IPS DF 4.7 (cell line): ENCODE results near the gene TEX36.
A peak's percentile ranks its signal among the peaks of the same experiment; 100 is the strongest.
"Not testable (repeated sequence)": the region's sequence is repeated elsewhere in the genome, so short reads cannot be mapped to it uniquely, and the experiment has no call there.

ENCODE experiments used
- DNase-seq: peaks from one replicate; pipeline ENCODE4 v3.0.0-alpha.2; 2013; ENCODE audit warnings: low spot score; ENCODE audit errors: extremely low read depth

TEX36 gene, protein sequence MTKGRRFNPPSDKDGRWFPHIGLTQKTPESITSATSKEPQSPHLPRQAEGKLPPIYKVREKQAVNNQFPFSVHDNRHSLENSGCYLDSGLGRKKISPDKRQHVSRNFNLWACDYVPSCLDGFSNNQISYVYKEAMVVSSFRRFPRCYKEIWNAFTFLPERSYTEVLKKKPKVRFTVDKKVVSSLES

DNA sequence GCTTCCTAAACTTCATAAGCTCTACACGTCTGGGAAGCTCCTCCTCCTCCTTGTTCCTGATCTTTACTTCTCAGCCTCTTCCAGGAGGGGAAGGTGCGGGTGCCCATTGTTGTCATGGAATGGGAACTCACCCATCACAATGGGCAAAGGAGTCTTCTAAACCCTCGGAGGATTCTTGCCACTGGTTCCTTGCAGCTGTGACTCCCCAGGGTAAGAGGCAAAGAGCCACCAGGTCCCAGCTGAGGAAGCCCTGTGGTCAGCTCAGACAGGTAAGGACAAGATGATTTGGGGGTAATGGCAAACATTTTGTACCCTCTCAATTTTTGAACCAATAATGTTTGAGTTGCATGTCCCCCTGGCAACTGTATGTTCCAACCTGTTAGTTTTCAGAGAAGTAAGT, at the start of gene TEX36:
TSS of gene TEX36 (minus strand) at position 101 of the 400 bp plus-strand sequence. CDS start 174 bp downstream, outside the sequence.
- no peak for DNase-seq

DNA sequence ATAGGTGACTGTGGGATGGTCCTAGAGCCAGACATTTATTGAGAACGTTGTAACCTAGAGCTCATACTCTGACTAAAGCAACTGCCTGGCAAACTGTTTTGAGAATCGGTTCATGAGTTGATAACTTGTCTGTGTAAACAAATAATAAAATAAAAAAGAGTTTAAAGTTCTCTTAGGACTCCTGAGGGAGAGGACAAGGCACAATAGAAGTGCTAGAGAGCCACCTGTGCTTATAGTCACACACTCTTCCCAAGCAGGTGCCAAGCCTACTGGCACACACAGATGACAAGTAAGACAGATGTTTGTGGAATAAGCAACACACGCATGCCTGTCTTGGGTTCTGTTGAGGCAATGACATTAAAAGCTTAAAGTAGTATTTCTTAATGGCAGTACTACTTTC, 44.5 kb upstream of the TEX36 start:
- DNase-seq: no peak

DNA sequence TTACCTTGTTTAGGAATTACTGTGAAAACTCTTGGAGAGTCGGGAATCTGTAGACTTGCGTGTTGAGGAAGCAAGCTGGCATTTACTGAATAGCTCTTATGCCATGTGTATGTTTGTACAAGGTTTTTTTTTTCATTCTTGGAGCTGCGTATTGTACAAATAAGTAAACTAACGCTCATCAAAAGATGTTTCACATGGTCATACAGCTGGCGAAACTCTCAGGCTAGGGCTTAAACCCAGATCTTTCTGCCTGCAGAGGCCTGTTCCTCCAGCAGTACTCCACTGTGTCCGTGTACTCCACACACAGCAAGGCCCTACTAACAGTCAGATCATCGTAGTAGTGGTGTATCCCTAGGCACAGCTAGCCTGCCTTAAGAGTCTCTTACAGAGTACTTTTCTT, 44.0 kb upstream of the TEX36 start:
- DNase-seq: no peak

DNA sequence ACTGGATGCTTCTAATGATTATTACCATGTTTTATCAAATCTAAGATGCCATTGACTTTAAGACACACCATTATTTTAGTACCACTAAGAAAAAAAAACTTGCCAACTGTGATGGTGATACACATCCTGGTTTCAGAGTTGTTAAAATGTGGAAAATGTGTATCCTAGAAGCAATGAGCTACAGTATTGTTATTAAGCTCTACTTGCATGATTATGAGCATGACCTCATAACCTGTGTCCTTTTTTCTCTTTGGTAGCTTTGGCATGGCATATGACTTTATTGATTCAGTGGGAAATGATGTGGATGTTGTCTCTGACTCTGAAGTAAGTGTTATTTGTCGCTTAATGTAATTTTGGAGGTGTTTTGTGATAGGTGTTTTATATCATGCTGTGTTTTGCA, 39.8 kb upstream of the TEX36 start:
- no peak for DNase-seq

DNA sequence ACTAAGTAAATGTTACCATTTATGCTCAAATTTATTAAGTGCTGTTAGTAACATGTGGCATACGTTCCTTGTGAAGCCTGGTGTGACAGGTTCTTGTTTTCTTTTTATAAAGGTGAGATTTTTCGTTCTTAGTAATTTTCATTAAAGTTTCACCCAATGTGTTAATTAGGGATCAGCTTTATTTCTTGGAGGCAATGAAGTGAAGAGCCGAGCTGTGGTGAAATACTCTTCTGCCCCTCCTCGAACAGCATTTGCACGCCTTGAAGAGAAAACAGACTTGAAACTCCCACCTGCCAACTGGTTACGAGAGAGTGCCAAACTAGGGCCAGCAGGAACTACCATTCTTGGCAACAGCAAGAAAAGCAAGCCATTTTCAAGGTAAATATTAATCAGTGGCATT, 38.1 kb upstream of the TEX36 start:
- DNase-seq: no peak

DNA sequence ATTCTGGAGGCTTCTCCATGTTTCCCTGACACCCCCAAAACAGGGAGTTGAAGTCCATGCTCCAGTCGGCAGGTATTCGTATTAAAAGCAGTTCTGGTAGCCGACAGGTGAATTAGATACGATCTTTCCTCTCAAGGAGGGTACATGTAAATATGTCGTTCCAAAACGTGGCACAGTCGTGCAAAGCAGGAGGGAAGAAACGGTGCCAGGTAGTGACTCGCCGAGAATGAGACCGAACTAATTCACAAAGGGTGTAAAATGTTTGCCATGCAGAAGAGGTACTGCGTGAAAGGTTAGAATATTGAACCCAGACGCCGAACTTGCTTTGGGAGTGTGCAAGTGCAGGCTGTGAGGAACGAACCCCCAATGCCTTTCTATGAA, 37.0 kb upstream of the TEX36 start:
- no peak for DNase-seq

DNA sequence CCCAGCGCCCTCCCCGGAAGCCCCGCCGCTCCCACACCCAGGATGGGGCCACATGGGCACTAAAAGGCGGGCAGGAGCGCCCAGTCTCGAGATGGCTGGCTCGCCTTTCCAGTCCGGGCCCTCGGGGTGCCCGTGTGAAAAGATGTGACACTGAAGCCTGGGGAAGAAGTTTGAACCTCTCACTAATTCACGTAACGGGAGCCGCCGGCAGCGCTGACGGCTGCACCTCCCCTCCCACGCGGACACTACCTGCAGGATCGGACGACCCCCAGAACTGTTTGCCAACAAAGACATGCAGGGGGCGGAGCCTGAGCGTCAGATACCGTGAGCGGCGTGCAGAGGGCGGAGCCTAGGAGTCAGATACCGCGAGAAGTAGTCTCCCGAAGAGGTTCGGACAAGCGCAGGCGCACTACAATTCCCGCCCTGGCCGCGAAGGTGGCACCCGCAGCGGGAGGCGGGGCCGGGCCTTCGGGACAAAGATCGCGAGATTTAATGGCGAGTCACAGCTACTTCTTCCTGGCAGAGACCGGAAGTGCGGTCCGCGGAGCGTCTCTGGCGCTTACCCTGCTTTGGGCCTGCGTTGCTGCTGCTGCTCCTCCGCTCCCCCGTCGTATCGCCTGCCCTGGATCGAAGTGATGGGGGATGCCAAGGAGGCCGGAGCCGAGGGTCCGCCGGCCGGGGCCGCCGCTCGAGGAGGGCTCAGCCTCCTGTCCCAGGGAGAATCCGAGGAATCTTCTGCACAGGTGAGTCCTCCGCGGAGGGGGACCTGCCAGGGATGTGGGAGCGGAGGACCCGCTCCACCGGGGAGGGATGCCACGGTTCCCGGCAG, 36.4 kb upstream of the TEX36 start, which contains the start of gene EDRF1:
TSS of gene EDRF1 (plus strand) at position 537 of the 829 bp plus-strand sequence. CDS start at position 636, 99 bp downstream.
- peak; percentile 95 for DNase-seq

DNA sequence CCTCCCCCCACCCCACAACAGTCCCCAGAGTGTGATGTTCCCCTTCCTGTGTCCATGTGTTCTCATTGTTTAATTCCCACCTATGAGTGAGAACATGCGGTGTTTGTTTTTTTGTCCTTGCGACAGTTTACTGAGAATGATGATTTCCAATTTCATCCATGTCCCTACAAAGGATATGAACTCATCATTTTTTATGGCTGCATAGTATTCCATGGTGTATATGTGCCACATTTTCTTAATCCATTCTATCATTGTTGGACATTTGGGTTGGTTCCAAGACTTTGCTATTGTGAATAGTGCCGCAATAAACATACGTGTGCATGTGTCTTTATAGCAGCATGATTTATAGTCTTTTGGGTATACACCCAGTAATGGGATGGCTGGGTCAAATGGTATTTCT, 31.8 kb upstream of the TEX36 start:
- DNase-seq: not testable (repeated sequence)

DNA sequence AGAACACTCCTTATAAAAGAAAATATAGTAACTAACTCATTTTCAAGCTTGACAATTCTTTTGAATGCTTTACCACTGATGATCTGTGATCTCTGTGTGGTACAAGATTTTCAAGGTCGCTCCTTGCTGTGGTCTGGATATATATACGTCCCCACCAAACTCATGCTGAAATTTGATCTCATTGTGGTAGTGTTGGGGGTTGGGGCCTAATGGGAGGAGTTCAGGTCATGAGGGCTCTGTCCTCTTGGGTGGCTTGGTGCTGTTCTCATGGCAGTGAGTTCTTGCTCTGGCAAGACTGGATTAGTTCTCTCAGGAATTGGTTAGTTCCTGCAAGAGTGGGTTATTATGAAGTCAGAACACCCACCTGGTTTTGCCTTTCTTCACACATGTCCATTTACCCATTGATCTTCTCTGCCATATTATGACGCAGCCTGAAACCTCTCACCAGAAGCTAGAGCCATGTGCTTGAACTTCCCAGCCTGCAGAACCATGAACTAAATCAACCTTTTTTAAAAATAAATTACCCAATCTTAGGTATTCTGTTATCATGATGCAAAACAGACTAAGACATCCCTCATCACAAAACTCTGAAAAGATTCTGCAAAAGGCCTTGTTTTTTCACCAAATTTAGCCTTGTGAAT, 28.3 kb upstream of the TEX36 start:
- DNase-seq: no peak

DNA sequence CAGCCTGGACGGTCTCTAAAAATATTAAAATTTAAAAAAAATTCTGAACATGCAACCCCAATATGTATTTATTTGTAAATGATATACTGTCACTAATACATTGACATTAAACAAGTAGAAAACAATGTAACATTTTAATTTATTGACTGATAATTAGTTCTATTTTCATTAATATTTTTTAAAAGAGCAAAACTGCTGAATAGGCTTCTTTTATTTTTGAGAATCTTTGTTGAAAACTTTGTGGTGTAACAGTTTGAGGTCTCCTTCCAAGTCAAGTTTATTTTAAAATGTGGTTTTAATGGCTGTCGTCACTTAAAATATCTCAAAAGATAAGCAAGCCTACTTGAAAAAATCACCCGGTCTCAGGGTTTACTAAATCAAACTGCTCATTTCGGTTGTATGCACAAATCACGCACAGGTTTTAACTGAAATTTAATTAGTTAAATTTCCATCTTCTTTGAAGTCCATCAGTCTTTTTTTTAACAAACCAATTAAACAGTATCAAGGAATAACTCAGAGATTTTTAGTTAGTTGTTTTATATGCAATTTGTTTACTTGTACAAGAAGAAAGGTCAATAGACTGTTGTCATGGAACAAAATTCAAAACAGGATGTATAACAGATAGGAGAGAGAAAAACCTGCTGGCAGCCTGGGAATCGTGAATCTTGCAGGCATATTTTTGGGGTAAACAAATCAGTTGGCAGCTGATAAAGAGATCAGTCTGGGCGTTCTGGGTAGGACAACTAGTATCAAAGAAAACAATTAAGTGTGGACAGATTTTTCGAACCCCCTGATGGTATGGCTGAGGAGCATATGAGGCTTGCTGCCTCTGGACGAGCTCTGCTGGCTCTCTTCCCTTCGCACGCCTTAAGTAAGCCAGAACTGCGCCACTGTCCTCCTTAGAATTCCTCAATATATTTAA, 26.9 kb upstream of the TEX36 start:
- DNase-seq: no peak

DNA sequence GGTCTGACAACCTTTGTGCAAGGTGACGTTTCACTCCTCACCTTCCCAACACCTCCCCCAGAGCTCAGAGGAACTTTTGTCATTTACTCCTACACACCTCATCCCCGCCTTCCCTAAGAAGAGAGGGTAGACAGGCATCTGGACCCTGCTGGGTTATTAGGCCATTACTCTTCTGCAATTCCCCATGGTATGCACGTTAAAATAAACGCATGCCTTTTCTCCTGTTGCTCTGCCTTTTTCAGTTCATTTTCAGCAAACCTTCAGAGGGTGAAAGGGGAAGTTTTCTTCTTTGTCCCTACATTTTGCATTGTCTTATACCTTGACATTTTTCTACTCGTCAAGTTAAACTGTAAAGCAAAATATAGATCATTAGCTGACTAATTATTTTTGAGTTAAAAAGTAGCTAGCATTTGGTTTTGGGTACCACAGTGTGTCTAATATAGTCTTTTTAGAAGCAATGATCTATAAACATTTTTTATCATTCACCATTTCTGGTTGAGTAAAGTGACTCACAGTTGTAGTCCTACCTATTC, 26.1 kb upstream of the TEX36 start:
- DNase-seq: no peak

DNA sequence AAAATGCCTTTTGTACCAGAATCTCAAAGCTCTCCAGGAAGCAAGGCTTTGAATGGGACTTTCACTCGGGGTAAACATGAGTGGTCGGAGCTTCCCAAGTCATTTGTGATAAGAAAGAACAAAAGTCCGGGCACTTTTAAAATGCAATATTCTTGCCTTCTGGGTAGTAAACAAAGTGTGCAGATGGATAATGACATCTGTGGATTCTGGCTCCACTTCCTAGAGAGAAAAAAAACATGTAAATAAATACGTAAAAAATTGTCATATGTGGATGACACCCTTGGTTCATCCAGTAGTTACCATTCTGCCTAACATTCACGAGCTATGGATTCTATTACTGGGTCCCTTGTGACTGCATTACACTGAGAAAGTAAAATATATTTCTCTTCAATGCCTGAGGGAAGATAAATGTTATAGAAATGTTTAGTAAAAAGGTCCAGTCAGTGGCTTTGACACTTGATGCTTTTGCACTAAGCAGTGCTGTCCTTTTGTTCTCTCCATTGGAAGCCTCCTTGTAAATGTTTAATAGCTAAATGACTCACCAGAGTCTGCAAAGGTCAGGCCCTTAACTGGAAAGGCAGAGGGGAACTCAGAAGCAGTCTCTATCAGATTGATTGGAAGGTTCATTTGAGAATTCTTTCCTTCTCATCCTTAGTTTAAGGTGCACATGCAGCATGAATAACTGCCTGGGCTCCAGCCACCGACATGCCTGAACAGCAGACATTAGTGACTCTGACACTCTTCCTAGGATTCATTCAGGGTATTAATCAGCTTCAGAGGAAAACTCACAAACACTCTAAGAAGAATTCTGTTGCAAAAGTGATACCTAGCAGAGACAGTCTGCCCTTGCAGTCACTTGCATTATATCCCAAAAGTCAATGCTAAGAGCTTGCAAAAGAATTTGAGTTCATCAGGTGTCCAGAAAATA, 24.8 kb upstream of the TEX36 start:
- no peak for DNase-seq

DNA sequence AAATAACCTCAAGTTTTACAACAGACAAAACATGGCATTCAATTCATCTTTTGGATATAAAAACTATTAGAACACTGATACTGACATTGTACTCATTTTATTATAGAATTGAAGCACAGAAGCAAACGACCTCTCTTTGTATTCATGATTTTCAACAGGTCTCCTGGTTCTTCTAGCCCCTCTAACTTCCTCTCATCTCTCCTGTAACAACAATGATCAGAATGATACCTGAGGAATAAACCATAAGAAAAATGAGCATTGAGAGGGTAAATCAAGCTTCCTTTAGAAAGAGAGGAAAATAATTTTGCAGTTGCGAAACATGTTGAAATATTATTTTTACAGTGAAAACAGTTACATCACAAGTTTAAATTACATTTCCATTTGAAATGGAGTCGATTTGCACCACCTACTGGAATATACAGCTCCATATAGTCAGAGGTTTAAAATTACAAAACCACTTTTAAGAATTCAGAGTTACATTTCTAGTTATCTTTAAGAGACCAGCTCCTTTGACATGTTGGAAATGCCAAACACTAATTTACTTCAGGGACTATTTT, 17.5 kb upstream of the TEX36 start:
- DNase-seq: no peak

DNA sequence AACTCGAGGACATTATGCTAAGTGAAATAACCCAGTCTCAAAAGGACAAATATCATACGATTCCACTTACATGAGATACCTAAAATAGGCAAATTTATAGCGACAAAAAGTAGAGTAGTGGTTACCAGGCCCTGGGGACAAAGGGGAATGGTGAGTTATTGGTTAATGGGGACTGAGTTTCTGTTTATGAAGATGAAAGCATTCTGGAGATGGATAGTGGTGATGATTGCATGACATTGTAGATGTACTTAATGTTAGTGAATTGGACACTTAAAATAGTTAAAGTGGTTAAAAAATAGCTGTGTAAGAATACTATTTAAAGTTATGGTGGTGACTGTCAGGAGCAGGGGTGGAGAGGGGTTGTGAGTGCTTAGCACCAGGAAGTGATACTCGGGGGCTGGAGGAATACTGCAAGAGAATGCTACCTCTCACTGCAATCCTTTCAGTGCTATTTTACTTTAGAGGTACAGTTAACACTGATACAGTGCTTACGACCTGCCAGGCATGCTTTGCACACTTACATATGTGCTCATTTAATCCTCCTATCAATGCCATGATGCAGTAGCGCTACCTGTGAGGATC, 16.7 kb upstream of the TEX36 start:
- no peak for DNase-seq

DNA sequence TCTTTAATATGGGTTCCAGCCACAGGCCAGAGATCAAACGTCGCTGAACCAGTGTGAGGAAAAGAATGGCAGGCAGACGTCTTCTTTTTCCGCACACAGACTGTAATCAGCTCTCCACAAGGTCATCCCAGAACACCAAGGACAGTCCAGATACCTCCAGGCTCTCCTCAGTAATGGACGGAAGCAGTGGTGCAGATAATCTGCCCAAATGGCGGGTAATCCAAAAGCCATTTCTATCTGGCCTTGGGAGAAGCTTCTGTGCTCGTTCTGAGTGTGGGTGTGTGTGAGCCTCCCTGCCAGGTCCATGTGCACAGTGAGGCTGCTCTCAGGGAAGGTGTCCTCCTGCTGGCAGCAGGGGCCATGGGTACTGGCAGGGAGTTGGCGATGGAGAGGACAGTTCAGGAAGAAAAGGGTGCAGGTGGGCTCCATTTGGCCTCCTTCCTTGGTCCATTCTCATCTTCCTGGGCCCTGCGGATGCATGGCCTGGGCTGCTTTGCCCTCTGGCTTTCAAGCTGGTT, 15.6 kb upstream of the TEX36 start:
- no peak for DNase-seq

DNA sequence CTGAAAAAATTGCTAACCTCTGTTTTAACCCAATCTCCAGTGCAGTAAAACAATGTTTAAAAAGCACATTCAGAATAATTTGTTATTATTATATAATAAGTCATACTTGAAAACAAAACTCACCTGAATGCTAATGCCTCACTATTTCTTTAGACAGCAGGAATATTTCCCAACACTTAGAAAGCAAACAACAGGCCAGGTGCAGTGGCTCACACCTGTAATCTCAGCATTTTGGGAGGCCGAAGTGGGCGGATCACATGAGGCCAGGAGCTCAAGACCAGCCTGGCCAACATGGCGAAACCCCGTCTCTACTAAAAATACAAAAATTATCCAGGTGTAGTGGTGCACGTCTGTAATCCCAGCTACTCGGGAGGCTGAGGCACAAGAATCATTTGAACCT, 13.9 kb upstream of the TEX36 start:
- not testable (repeated sequence) for DNase-seq

DNA sequence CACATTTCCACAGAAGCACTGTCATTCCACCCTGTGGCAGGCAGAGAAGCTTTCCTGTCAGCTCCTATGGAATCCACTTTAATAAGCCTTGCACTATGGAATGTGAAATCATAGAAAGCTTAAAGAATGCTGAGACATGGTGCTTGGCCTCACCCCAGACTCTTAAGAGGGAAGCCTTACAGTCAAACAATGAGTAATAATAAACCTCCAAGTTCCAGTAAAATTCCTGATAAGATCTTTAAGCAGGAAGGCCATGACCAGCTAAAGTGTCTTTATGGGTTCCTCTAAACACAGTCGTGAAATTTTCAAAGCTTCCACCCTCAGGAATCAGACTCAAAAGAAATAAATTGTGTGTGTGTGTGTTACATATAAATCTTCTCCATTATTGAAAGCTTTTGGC, 11.9 kb upstream of the TEX36 start:
- no peak for DNase-seq

DNA sequence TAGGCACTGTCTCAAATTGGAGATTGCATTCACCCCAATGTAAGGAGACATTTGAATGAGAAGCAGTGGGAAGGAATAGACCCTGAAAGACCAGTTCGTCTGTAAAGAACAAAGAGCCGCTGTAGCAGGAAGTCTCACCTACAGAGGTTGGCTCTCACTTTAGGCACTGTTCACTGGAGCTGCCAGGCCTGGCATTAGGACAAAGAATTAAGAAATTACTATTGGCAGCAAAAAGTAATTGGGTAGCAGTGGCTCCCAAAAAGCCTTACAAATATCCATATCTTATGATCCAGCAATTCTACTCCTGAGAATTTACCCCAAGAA, 10.5 kb upstream of the TEX36 start:
- DNase-seq: no peak
